ENCODE measurements around the gene MARCHF11.

Gene MARCHF11, protein sequence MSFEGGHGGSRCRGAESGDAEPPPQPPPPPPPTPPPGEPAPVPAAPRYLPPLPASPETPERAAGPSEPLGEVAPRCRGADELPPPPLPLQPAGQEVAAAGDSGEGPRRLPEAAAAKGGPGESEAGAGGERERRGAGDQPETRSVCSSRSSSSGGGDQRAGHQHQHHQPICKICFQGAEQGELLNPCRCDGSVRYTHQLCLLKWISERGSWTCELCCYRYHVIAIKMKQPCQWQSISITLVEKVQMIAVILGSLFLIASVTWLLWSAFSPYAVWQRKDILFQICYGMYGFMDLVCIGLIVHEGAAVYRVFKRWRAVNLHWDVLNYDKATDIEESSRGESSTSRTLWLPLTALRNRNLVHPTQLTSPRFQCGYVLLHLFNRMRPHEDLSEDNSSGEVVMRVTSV

DNA sequence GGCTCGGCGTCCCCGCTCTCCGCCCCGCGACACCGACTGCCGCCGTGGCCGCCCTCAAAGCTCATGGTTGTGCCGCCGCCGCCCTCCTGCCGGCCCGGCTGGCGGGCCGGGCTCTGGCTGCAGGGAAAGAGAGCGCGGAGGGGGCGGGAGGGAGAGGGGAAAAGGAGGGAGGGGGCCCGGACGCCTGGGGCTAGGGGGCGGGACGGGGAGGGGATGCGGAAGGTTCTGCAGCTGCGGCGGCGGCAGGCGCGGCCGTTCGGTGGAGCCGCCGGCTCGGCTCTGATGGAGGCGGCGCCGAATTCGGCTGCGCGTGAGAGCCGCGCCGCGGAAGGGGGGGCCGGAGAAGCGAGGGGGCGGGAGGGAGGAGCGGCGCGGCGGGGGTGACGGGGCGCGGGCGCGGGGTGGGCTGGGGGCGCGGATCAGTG lies at the start of gene MARCHF11:
Gene MARCHF11, minus strand, starts transcription at position 281 of the 425 bp plus-strand sequence. Its CDS starts 216 bp downstream, at position 65.
- H3K4me3 ChIP-seq (ENCODE audit: low read length) = no peak within 1 kb of the TSS
- TF ChIP-seq ZNF274 (IDR thresholded peaks at IDR 0.05; ENCODE audit: low read depth, low read length) = no peak

DNA sequence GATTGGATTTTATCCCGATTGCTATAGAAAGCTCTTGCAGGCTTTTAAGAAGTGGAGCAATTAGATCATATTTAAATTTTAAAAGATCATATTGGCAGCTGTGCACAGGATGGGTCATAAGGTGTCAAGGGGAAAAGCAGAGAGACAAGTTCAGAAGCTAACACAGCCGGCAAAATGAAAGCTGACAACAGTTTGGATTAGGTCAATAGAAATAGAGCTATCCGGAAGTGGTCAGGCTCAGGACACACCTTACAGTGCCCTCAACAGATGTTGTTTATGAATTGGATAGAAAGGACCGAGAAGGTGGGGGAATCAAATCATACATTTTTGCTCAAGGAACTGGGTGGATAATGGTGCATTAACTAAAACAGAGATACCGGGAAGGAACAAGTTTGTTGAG lies 46.3 kb upstream of the MARCHF11 start:
- no peak overlapping the region for H3K4me3 ChIP-seq (ENCODE audit: low read length)
- no peak for TF ChIP-seq ZNF274 (IDR thresholded peaks at IDR 0.05; ENCODE audit: low read depth, low read length)

GRCh38 chr5:16192311-16192710 lies 12.7 kb upstream of the MARCHF11 start:
- no peak for TF ChIP-seq ZNF274 (IDR thresholded peaks at IDR 0.05; ENCODE audit: low read depth, low read length)
- H3K4me3 ChIP-seq (ENCODE audit: low read length) = no peak overlapping the region

GRCh38 chr5:16180789-16181082 lies 1.1 kb upstream of the MARCHF11 start:
- no peak overlapping the region for H3K4me3 ChIP-seq (ENCODE audit: low read length)
- no peak for TF ChIP-seq ZNF274 (IDR thresholded peaks at IDR 0.05; ENCODE audit: low read depth, low read length)

GRCh38 chr5:16179936-16180788 lies 571 bp upstream of the MARCHF11 start:
- TF ChIP-seq ZNF274 (IDR thresholded peaks at IDR 0.05; ENCODE audit: low read depth, low read length) = no peak
- H3K4me3 ChIP-seq (ENCODE audit: low read length) = no peak overlapping the region

DNA sequence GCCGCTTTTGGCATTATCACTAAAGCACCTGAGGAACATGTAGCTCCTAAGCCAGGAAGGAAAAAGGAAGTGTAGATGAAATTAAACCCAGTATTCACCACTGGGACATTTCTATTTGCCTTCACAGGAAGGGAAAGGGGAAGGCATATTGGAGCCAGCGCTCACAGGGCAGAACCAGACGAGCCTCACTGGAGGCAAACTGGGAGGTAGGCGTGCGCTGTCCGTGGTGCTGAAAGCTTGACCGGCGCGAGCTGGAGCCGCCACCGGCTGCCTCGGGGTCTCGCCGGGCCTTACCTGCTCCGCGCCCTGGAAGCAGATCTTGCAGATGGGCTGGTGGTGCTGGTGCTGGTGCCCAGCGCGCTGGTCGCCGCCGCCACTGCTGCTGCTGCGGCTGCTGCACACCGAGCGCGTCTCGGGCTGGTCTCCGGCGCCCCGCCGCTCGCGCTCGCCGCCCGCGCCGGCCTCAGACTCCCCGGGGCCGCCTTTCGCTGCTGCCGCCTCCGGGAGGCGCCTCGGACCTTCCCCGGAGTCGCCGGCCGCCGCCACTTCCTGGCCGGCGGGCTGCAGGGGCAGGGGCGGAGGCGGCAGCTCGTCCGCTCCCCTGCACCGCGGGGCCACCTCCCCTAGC lies 732 bp downstream of the MARCHF11 start:
- no peak for TF ChIP-seq ZNF274 (IDR thresholded peaks at IDR 0.05; ENCODE audit: low read depth, low read length)
- no peak overlapping the region for H3K4me3 ChIP-seq (ENCODE audit: low read length)

DNA sequence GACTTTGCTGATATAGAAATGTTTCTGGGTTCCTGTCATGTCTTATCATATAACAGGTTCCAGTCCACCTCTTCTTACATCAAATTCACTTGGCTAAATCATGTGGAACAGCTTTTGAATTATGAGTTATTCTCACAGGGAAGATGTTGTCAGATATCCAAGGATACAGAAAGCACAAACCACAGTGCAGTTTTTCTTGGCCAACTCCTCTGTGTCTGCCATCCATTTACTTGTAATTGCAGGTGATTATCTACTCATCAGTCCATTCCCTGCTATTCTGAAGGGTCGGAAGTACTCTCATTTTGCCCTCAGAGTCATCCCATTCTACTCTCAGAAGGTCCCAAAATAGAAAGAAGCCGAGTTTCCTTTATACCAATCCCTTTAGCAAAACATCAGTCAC lies 10.0 kb downstream of the MARCHF11 start:
- no peak overlapping the region for H3K4me3 ChIP-seq (ENCODE audit: low read length)
- no peak for TF ChIP-seq ZNF274 (IDR thresholded peaks at IDR 0.05; ENCODE audit: low read depth, low read length)

DNA sequence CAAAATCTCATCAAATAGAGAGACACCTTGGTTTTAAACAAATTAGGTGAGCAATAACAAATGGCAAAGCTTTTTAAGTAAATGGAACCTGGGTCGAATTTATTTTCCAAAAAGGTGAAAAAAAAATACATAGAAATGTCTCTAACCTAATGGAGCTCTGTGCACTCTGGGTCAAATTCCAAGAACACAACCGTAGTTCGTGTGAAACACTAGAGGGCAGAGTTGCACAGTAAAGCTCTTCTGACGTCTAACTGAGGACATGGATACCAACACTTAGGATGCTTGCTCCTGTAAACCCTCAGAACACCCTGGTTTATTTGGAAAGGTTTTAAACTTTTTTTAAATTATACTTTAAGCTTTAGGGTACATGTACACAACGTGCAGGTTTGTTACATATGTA lies 18.9 kb downstream of the MARCHF11 start:
- no peak for TF ChIP-seq ZNF274 (IDR thresholded peaks at IDR 0.05; ENCODE audit: low read depth, low read length)
- H3K4me3 ChIP-seq (ENCODE audit: low read length) = no peak overlapping the region

- no peak for TF ChIP-seq ZNF274 (IDR thresholded peaks at IDR 0.05; ENCODE audit: low read depth, low read length)
- no peak overlapping the region for H3K4me3 ChIP-seq (ENCODE audit: low read length)
Measured at GRCh38 chr5:16159636-16160035, 20.0 kb downstream of the MARCHF11 start.

DNA sequence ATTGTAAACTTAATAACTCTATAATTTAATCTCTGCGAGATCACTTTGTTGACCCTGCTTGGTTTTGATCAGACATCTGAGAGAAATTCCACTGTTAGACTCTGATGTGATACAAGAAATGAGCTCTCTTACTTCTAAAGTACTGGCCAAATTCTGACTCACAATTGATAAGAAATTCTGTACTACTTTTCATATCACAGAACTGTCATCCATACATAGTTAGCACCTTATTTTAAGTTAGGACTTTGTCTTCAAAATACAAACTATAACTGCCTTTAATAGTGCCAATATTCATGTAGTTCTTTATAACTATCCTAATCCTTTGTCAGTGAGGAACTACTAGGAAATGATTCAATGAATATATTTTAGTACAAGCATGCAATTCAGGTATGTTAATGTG lies 23.4 kb downstream of the MARCHF11 start:
- H3K4me3 ChIP-seq (ENCODE audit: low read length) = no peak overlapping the region

DNA sequence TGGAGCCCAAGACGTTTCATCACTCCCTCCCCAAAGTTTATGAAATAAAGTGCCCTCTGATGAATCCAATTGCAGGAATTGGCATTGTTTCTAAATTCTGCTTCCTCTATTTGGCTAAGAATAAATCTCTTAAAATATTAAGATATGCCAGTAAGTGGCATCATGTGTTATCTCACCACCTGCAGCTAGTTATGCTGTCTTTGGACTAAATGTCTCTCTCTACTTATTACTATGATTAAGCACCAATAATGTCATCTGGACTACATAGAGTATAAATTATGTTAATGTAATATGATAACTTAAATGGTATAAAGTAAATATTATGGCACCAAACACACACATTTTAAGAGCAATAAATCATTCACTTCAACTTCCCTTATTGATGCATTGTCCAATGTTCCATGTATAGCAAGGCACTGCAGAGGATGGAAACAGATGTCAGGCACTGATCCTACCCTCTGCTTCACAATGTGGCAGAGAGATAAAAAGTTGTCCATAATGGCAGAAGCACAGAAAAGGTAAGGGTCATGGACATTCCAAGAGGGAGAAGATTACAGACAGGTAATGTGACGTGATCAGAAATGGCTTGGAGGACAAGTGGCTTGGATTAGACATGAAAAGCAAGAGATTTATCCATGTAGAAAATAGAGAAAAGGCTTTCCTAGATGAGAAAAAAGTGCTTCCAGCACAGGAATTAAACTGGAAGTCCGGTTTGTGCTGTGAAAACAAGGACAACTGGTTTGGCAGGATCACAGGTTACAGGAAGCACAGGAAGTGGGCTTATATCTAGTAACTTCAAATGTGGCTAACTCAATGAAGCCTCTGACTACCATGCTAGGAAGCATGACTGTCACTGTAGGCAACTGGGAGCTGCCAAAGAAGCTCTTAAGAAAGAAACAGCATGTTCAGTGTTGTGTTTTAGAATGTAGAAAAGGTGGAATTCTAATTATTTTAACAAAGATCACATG lies 26.7 kb downstream of the MARCHF11 start:
- TF ChIP-seq ZNF274 (IDR thresholded peaks at IDR 0.05; ENCODE audit: low read depth, low read length) = no peak

More for the DNA sequence above, 23.4 kb downstream of the MARCHF11 start:
- no peak for TF ChIP-seq ZNF274 (IDR thresholded peaks at IDR 0.05; ENCODE audit: low read depth, low read length)

GRCh38 chr5:16149621-16150020 lies 30.0 kb downstream of the MARCHF11 start:
- TF ChIP-seq ZNF274 (IDR thresholded peaks at IDR 0.05; ENCODE audit: low read depth, low read length) = no peak
- no peak overlapping the region for H3K4me3 ChIP-seq (ENCODE audit: low read length)

More for the DNA sequence above, 26.7 kb downstream of the MARCHF11 start:
- no peak overlapping the region for H3K4me3 ChIP-seq (ENCODE audit: low read length)

DNA sequence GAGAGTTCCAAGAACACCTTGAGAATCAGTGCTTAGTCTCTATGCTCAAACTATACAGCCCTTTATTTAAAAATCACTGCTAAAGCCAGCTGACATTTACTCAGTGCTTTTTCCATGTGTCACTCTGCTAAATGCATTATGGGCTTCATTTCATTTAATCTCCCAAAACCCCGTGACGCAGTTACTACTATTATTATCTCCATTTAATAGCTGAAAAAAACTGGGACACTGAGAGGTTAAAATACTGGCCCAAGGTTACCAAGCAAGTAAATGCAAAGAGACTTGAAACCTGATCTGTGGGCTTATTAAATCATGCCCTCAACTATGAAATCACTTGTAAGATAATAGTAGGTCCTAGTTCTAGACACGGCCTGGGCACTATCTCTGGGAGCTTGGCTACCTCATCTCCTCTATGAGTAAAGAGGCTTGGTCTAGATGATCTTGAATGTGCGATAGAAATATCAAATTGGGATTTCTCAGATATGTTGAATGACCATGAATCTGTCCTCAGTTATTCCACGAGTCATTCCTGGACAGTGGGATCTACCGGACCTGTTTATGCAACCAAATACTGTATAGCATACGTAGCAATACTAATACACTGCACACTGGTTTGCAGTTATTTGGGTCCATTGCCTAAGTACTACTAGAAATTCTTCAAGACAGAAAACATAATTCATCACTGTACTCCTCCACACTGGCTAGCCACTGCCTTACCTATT lies 32.3 kb downstream of the MARCHF11 start:
- H3K4me3 ChIP-seq (ENCODE audit: low read length) = no peak overlapping the region
- no peak for TF ChIP-seq ZNF274 (IDR thresholded peaks at IDR 0.05; ENCODE audit: low read depth, low read length)
